Pons (tissue), 1 donor: Measurements from ENCODE around the gene ZNF91.
"Not testable (repeated sequence)": the region's sequence is repeated elsewhere in the genome, so short reads cannot be mapped to it uniquely, and the experiment has no call there.

Source experiments
- DNase-seq: peaks from one replicate; pipeline ENCODE4 v3.0.0-alpha.2; 2016; ENCODE audit warnings: low spot score

Gene ZNF91

DNA sequence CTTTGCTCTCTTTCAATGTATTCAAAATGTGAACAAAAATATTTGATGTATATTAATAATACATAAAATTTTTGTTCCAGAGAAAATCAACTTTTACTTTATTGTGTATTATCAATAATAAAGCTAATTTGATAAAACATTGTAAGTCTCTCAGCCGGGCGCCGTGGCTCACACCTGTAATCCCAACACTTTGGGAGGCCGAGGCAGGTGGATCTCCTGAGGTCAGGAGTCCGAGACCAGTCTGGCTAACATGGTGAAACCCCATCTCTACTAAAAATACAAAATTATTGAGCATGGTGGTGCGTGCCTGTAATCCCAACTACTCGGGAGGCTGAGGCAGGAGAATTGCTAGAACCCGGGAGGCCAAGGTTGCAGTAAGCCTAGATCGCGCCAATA, 449 bp upstream of the ZNF91 start:
- DNase-seq, result not testable (repeated sequence)

DNA sequence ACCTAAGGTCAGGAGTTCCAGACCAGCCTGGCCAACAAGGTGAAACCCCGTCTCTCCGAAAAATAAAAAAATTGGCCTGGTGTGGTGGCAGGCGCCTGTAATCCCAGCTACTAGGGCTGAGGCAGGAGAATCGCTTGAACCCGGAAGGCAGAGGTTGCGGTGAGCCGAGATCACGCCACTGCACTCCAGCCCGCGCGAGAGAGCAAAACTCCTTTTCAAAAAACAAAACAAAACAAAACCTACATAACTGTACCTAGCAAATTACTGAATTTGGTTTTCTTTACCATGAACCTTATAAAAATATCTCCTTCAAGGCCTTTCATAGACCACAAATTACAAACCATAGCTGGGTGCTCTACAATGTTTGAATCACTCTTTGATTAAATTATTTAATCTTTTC, 760 bp downstream of the ZNF91 start:
- no peak for DNase-seq

- DNase-seq, result no peak
Measured at GRCh38 chr19:23393121-23393520, 2.1 kb downstream of the ZNF91 start.

DNA sequence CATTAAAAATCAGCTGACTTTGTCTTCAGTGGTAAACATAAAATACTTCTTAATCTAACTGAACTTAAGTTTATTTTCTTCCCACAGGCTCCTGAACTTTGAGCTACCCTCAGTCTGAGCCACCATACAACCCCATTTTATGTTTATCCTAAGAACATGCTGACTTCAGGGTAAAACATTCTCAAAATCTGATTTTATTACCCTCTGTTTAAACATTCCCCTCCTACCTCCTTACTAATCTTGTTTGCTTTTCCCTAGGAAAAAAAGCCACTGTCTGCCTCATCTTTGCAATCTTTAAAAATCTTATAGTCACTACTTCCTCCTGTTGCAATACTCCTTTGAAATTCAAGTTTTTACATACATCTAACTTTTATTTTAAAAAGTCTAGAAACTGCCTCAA, 4.0 kb downstream of the ZNF91 start:
- DNase-seq, result no peak

GRCh38 chr19:23385404-23385803, 9.9 kb downstream of the ZNF91 start:
- no peak for DNase-seq

- DNase-seq, result no peak
Measured at GRCh38 chr19:23384858-23385257, 10.4 kb downstream of the ZNF91 start.

GRCh38 chr19:23384166-23384565, 11.1 kb downstream of the ZNF91 start:
- DNase-seq, result no peak

DNA sequence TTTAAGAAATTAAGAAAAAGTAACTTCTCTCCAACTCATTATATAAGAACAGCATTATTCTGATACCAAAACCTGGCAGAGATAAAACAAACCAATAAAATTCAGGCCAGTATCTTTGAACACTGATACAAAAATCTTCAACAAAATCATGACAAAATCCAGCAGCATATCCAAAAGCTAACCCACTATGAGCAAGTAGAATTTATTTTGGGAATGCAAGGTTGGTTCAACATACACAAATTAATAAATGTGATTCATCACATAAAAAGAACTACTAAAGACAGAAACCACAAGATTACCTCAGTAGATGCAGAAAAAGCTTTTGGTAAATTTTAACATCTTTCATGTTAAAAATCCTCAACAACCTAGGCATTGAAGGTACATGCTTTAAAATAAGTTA, 12.3 kb downstream of the ZNF91 start:
- no peak for DNase-seq

GRCh38 chr19:23381114-23381513, 14.2 kb downstream of the ZNF91 start:
- no peak for DNase-seq

DNA sequence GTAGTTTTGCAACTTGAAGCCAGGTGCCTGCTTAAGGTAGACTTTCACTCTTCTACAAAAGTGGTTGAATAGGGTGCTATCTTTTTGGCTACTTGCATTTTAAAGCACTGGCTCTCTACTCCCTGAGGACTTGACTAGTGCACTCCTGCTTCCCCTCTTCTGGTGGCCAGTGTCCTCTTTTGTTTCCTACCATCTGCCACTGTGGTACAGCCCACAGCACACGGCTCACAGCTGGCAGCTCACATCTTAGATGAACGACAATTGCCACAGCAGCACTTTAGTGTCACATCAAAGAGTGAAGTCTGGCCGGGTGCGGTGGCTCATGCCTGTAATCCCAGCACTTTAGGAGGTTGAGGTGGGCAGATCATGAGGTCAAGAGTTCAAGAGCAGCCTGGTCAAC, 15.6 kb downstream of the ZNF91 start:
- DNase-seq, result not testable (repeated sequence)

- no peak for DNase-seq
Measured at GRCh38 chr19:23378948-23379347, 16.3 kb downstream of the ZNF91 start.

DNA sequence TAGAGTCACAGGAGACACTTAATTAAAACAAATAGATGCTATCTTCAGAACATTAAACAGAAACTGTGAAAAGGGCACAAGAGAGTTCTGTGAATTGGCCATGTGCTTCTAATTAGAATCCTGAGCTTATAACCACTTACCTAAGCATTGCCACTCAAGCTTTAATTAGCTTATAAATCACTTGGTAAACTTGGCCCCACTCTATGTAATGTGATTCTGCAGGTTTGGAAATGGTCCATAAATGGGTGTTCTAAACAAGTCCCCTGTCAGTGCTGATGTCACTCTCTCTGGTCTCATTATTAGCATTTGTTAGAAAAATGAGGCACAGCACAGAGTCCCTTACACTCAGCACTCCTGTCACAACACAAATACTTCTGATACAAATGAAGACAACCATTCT, 18.0 kb downstream of the ZNF91 start:
- no peak for DNase-seq

DNA sequence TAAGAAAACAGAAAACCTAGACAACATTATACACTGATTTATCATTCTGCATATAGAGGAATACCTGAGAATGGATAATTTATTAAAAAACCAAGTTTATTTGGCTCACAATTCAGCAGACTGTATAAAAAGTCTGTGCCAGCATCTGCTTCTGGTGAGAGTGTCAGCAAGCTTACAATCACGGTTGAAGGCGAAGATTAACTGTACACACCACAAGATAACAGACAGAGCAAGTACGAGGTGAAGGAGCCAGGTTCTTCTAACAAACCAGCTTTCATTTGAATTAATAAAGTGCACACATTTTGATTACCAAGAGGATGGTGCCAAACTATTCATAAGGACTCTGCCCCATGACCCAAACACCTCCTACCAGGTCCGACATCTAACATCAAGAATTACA, 28.8 kb downstream of the ZNF91 start:
- DNase-seq, result no peak

DNA sequence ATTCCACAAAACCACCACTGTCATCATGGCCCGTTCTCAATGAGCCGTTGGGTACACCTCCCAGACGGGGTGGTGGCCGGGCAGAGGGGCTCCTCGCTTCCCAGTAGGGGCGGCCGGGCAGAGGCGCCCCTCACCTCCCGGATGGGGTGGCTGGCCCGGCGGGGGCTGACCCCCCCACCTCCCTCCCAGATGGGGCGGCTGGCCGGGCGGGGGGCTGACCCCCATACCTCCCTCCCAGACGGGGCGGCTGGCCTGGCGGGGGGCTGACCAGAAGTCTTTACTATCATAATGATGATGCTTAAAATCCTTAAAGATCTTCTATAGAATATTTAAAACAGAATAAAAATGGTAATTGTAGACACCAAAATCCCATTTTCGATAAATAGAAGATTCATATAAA, 29.2 kb downstream of the ZNF91 start:
- DNase-seq, result not testable (repeated sequence)

DNA sequence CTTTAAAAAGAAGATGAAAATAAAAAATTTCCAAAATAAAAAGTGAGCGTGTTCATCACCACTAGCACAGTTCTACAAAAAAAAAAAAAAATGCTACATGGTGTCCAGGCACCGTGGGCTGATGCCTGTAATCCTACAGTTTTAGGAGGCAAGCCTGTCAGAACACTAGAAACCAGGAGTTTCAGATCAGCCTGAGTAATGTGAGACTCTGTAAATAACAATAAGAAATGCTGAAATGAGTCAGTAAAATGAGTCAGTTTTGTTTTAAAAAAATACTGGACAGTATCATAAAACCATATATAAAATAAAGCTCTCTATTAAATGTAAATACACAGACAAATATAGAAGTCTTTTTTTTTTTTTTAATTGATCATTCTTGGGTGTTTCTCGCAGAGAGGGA, 30.0 kb downstream of the ZNF91 start:
- DNase-seq, result no peak

- DNase-seq, result not testable (repeated sequence)
Measured at GRCh38 chr19:23361843-23362242, 33.4 kb downstream of the ZNF91 start.

DNA sequence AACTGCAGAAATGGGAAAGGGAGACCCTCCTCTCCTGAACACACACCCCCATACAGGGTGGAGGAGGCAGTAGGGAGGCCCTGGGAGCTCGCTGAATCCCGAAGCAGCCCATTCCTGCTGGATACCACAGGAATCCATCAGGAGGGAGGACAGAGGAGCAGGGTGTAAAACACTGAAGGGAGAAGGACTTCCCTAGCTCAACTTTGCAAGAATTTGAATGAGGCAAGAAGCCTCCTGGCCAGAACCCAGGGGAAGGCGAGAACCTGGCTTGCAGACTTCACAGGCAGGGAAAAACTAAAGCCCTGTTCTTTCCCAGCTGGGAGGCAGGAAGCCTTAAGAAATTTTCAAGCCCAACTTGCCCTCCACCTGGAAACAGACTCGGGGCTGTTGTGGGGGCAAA, 43.5 kb downstream of the ZNF91 start:
- no peak for DNase-seq

GRCh38 chr19:23346696-23347095, 48.6 kb downstream of the ZNF91 start:
- peak; percentile 22 for DNase-seq

- no peak for DNase-seq
Measured at GRCh38 chr19:23345838-23346237, 49.4 kb downstream of the ZNF91 start.

GRCh38 chr19:23343434-23344010, 51.7 kb downstream of the ZNF91 start:
- DNase-seq, result no peak

DNA sequence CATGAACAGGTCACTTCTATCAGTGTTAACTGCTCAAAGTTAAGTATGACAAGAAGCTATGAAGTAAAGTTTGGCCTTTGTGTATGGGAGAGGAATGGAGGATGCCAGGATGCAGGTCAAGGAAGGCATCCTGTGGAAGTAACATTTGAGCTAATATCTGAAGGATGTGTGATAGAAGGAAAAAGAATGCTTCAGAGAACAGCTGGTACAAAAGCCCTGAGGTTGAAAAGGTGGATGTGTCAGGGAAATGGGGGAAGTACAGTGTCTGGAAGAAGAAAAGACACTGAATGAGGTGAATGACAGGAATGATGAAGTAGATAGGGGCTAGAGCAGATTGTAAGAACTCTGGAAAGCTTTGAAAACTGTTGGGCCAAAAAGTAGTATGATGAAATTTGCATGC, 67.1 kb downstream of the ZNF91 start:
- no peak for DNase-seq

- DNase-seq, result no peak
Measured at GRCh38 chr19:23321953-23322549, 73.2 kb downstream of the ZNF91 start.

- DNase-seq, result not testable (repeated sequence)
Measured at GRCh38 chr19:23321403-23321802, 73.9 kb downstream of the ZNF91 start.

- not testable (repeated sequence) for DNase-seq
Measured at GRCh38 chr19:23319571-23319970, 75.7 kb downstream of the ZNF91 start.
